ENCODE results near the gene PARP8.

GRCh38 chr5:50829023-50829422, 162.6 kb downstream of the PARP8 start:
- TF ChIP-seq MAX (IDR thresholded peaks at IDR 0.05) (no peak), RAD21 (IDR thresholded peaks at IDR 0.05 in 1 of 2, conservative IDR thresholded peaks at IDR 0.05 in 1 of 2; ENCODE audit: low read depth in 2 of 2, low read length in 2 of 2) (no peak)

Data from H1 (cell line).